Measurements from ENCODE around the gene IQCM.

- no peak for TF ChIP-seq RCOR1 (IDR thresholded peaks at IDR 0.05; ENCODE audit: low read depth, low read length)
- TF ChIP-seq JUNB (IDR thresholded peaks at IDR 0.05), result no peak
- TF ChIP-seq CTCF (IDR thresholded peaks at IDR 0.05), result no peak
- TF ChIP-seq ZSCAN20 (CRISPR knock-in tag; IDR thresholded peaks at IDR 0.05), result no peak
- no peak for TF ChIP-seq NR3C1 (IDR thresholded peaks at IDR 0.05)
- no peak for TF ChIP-seq MAX (IDR thresholded peaks at IDR 0.05)
- TF ChIP-seq RFX5 (IDR thresholded peaks at IDR 0.05), result no peak
- TF ChIP-seq JUN (IDR thresholded peaks at IDR 0.05), result no peak
- TF ChIP-seq RAD21 (conservative IDR thresholded peaks at IDR 0.05 in 1 of 2, IDR thresholded peaks at IDR 0.05 in 1 of 2), result no peak
- no peak for TF ChIP-seq POLR2A (IDR thresholded peaks at IDR 0.05; ENCODE audit: low read length)
- no peak for TF ChIP-seq MYC (IDR thresholded peaks at IDR 0.05; ENCODE audit: borderline replicate concordance, low read length)
- no peak for TF ChIP-seq KDM1A (IDR thresholded peaks at IDR 0.05; ENCODE audit: low read depth)
Observed at GRCh38 chr4:149349541-149349940, 466.1 kb downstream of the IQCM start.

Measured in A549 (cell line).